ENCODE data around the gene SUPT20HL1. TPM values are rescaled to one million over a fixed set of nuclear protein-coding genes. Genes with fewer than 3 reads are reported as not detected.

Gene SUPT20HL1
- total RNA-seq, 1 experiment from 2014 or later: not detected

GRCh38 chrX:24339911-24340310 lies 20.5 kb upstream of the SUPT20HL1 start:
- CTCF ChIA-PET: no interaction called here
- H3K4me1 Mint-ChIP-seq: no peaks in the 10 kb centered on the region
- H3K27ac Mint-ChIP-seq: no peak overlapping the region
- POLR2A ChIA-PET: no interaction called here
- H3K4me3 Mint-ChIP-seq: no peak overlapping the region
- no peaks in the 10 kb centered on the region for H3K9me3 Mint-ChIP-seq
- ATAC-seq (no peak), DNase-seq (ENCODE audit: low spot score) (no peak)
- H3K27me3 Mint-ChIP-seq (ENCODE audit: low read depth): no peaks in the 10 kb centered on the region
- H3K36me3 Mint-ChIP-seq: no peaks in the 10 kb centered on the region
- TF ChIP-seq CREB1 (CRISPR knock-in tag; IDR thresholded peaks at IDR 0.05): no peak
- TF ChIP-seq OVOL2 (CRISPR knock-in tag; IDR thresholded peaks at IDR 0.05; ENCODE audit: borderline replicate concordance): no peak
- TF ChIP-seq HMGXB4 (CRISPR knock-in tag; IDR thresholded peaks at IDR 0.05): no peak
- no peak for TF ChIP-seq ZNF396 (CRISPR knock-in tag; IDR thresholded peaks at IDR 0.05; ENCODE audit: borderline replicate concordance)
- TF ChIP-seq, protein P1, sequence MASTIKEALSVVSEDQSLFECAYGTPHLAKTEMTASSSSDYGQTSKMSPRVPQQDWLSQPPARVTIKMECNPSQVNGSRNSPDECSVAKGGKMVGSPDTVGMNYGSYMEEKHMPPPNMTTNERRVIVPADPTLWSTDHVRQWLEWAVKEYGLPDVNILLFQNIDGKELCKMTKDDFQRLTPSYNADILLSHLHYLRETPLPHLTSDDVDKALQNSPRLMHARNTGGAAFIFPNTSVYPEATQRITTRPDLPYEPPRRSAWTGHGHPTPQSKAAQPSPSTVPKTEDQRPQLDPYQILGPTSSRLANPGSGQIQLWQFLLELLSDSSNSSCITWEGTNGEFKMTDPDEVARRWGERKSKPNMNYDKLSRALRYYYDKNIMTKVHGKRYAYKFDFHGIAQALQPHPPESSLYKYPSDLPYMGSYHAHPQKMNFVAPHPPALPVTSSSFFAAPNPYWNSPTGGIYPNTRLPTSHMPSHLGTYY (CRISPR knock-in tag; IDR thresholded peaks at IDR 0.05): no peak
- no peak for TF ChIP-seq CDX4 (CRISPR knock-in tag; IDR thresholded peaks at IDR 0.05; ENCODE audit: borderline replicate concordance)
- TF ChIP-seq ZBTB21 (CRISPR knock-in tag; IDR thresholded peaks at IDR 0.05; ENCODE audit: borderline replicate concordance): no peak
- TF ChIP-seq, protein P2, sequence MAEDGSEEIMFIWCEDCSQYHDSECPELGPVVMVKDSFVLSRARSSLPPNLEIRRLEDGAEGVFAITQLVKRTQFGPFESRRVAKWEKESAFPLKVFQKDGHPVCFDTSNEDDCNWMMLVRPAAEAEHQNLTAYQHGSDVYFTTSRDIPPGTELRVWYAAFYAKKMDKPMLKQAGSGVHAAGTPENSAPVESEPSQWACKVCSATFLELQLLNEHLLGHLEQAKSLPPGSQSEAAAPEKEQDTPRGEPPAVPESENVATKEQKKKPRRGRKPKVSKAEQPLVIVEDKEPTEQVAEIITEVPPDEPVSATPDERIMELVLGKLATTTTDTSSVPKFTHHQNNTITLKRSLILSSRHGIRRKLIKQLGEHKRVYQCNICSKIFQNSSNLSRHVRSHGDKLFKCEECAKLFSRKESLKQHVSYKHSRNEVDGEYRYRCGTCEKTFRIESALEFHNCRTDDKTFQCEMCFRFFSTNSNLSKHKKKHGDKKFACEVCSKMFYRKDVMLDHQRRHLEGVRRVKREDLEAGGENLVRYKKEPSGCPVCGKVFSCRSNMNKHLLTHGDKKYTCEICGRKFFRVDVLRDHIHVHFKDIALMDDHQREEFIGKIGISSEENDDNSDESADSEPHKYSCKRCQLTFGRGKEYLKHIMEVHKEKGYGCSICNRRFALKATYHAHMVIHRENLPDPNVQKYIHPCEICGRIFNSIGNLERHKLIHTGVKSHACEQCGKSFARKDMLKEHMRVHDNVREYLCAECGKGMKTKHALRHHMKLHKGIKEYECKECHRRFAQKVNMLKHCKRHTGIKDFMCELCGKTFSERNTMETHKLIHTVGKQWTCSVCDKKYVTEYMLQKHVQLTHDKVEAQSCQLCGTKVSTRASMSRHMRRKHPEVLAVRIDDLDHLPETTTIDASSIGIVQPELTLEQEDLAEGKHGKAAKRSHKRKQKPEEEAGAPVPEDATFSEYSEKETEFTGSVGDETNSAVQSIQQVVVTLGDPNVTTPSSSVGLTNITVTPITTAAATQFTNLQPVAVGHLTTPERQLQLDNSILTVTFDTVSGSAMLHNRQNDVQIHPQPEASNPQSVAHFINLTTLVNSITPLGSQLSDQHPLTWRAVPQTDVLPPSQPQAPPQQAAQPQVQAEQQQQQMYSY (CRISPR knock-in tag; IDR thresholded peaks at IDR 0.05): no peak
- TF ChIP-seq ZSCAN18 (CRISPR knock-in tag; IDR thresholded peaks at IDR 0.05): no peak
- TF ChIP-seq GRHL2 (CRISPR knock-in tag; IDR thresholded peaks at IDR 0.05; ENCODE audit: insufficient replicate concordance, severe bottlenecking): no peak
- TF ChIP-seq ZNF138 (CRISPR knock-in tag; conservative IDR thresholded peaks at IDR 0.05): no peak
- TF ChIP-seq STAT6 (CRISPR knock-in tag; conservative IDR thresholded peaks at IDR 0.05; ENCODE audit: low read depth): no peak
- no peak for TF ChIP-seq AR (CRISPR knock-in tag; IDR thresholded peaks at IDR 0.05)
